ENCODE results near the gene USH2A.

USH2A gene

GRCh38 chr1:215824245-215824644 is 599.0 kb downstream of the USH2A start:
- no peak for DNase-seq (ENCODE audit: extremely low read depth in 1 of 2, low read depth in 1 of 2)

DNA sequence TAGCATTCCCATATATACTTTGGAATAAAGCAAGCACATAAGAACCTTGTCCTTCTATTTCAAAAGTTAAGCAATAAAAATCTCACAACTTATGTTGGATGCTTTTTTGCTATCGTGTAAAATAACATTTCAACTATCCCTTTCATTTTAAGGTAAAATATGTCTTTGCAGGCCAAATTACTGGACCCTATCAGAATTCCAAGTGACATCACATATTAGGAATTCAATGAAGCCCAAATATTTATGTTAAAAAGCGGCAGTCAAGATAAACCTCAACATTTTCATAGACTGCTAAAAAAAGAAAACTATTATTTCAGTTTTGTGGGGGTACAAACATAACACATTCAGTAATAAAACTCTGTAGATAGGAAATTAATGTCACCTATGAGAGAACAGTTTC is 604.1 kb downstream of the USH2A start:
- DNase-seq (ENCODE audit: extremely low read depth in 1 of 2, low read depth in 1 of 2), result no peak

DNA sequence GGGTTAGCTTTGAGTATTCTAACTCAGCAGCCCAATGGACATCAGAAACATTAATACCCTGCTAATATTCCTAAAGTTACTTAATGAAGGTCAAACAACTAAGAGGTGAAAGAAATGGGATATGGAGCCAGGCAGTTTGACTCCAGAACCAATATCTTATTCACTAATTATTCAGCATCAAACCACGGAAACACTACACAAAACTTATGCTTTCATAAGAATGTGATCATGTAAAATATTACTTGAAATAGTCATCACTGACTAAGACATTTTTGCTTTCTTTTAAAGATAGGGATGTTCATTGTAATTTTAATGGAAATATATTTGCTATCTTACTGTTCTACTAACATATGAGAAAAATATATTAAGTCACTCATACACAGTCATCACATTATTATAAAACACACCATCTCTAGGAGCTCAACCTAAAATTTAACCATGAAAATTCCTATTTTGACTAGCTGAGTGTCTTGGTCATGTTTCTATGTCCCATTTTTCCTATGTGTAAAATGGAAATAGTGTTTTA is 615.3 kb downstream of the USH2A start:
- DNase-seq (ENCODE audit: extremely low read depth in 1 of 2, low read depth in 1 of 2), result no peak

DNA sequence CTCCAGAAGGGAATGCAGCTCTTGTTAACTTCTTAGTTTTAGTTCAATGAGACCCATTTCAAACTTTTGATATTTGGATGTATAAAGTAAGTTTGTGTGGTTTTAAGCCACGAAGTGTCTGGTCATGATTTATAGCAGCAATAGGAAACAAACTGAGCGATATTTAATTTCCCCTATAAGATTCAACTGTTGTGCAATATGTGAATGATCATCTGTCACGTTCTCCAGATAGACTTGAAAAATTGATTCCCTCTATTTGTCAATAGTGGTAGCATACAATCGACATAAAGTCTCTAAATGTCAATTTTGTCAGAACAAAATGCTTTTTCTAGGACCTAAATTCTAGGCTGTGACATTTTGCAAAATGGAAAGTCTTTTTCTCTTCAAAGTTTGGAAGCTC is 616.0 kb downstream of the USH2A start:
- no peak for DNase-seq (ENCODE audit: extremely low read depth in 1 of 2, low read depth in 1 of 2)

- no peak for DNase-seq (ENCODE audit: extremely low read depth in 1 of 2, low read depth in 1 of 2)
Measured at GRCh38 chr1:215797859-215798258, 625.4 kb downstream of the USH2A start.

- DNase-seq (ENCODE audit: extremely low read depth in 1 of 2, low read depth in 1 of 2), result no peak
Measured at GRCh38 chr1:215794156-215794555, 629.1 kb downstream of the USH2A start.

- DNase-seq (ENCODE audit: extremely low read depth in 1 of 2, low read depth in 1 of 2), result no peak
Measured at GRCh38 chr1:215793180-215793579, 630.1 kb downstream of the USH2A start.

DNA sequence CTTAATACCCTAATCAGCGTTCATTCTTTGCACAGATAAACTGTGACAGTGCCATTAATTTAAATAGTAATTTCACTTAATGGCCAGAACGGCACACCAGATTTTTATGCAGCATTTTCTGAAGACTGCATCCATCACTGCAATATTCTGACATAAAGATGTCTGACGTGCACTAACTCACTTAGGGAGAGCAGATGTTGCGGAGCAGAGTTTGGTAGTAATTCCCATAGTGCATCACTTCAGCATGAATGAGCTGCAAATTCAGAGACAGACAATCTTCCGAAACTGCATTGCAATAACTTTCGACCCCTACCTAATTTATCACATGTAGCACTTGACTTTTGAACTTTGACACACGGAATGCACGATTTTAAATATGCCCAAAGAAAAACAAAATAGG is 630.8 kb downstream of the USH2A start:
- DNase-seq (ENCODE audit: extremely low read depth in 1 of 2, low read depth in 1 of 2), result no peak

DNA sequence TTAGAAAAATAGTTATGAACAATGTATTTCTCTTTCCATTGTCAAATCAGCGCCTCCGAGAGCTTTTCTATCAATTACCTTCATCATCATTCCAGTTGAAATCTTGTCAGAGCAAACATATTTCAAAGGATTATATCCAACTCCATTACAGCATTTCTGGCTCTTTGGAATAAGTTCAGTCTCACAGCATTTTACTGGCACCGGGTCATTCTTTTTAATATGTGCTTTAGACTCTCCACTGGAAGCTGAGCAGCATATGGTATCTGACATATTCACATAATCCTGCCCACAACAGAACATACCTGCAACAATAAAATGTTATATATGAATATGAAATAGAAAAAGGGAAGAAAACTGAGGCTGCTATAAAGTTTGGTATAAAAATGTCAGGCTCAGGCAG is 633.3 kb downstream of the USH2A start:
- DNase-seq (ENCODE audit: extremely low read depth in 1 of 2, low read depth in 1 of 2), result no peak

DNA sequence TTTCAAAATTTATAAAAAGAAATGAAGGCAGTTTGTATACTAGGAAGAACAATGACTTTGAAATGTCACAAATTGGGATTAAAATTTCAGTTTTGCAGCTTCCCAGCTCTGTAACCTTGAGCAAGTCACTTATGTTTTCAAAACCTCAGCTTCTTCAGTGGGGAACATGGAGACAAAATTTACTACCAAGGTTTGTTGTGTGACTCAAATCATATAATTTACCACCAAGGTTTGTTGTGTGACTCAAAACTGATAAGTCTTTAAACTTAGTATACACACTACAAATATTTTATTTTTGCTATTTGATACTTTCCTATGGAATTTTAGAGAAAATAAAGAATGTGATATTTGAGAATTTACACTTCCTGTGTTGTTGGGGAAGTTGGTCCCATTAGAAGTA is 636.3 kb downstream of the USH2A start:
- no peak for DNase-seq (ENCODE audit: extremely low read depth in 1 of 2, low read depth in 1 of 2)

- no peak for DNase-seq (ENCODE audit: extremely low read depth in 1 of 2, low read depth in 1 of 2)
Measured at GRCh38 chr1:215780641-215781040, 642.6 kb downstream of the USH2A start.

DNA sequence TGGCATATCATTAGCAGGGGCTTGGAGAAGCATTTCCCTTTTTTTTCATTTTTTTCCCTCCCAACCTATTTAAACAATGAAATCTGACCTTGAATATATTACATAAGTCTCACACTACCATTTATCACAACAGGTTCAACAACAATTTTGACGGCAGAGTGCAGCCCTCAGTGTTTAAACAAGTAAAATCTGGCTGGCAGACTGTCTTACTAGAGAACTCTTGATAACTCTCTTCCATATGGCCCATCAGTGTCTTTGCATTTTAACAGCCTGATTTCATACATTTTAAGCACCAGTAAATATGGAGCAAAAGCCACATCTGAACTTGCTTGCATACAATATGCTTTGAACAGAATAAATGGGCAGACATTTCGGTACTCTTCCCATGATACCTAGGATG is 643.1 kb downstream of the USH2A start:
- no peak for DNase-seq (ENCODE audit: extremely low read depth in 1 of 2, low read depth in 1 of 2)

- DNase-seq (ENCODE audit: extremely low read depth in 1 of 2, low read depth in 1 of 2), result no peak
Measured at GRCh38 chr1:215779729-215780128, 643.5 kb downstream of the USH2A start.

DNA sequence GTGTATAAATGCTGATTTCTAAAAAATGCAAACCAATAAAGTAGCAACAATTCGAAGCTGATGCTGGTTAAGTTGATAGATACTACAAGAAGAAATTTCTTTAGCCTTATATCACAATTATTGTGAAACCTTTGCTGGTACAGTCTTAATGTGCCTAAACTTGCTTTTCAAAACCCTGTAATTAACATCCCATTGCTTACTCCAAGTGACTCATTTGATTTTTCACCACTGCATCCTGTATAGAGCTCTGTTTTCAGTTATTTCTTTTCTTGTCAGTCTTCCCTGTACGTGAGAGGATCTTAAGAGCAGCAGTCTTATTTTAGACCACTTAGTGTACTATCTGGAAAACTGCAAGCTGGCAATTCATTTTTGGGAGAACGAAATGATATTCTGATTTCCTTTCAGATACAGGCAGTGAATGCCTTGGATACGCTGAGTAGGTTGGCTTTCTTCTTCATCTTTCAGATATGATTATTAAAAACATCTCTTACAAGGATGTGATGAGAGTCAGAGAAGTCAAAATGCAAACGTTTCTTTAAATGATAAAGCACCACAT is 645.8 kb downstream of the USH2A start:
- DNase-seq (ENCODE audit: extremely low read depth in 1 of 2, low read depth in 1 of 2), result no peak

GRCh38 chr1:215776336-215776735 is 646.9 kb downstream of the USH2A start:
- DNase-seq (ENCODE audit: extremely low read depth in 1 of 2, low read depth in 1 of 2), result no peak

GRCh38 chr1:215772151-215772550 is 651.1 kb downstream of the USH2A start:
- no peak for DNase-seq (ENCODE audit: extremely low read depth in 1 of 2, low read depth in 1 of 2)

- DNase-seq (ENCODE audit: extremely low read depth in 1 of 2, low read depth in 1 of 2), result no peak
Measured at GRCh38 chr1:215768303-215768702, 654.9 kb downstream of the USH2A start.

- DNase-seq (ENCODE audit: extremely low read depth in 1 of 2, low read depth in 1 of 2), result no peak
Measured at GRCh38 chr1:215767761-215768160, 655.5 kb downstream of the USH2A start.

GRCh38 chr1:215766521-215766920 is 656.7 kb downstream of the USH2A start:
- no peak for DNase-seq (ENCODE audit: extremely low read depth in 1 of 2, low read depth in 1 of 2)

DNA sequence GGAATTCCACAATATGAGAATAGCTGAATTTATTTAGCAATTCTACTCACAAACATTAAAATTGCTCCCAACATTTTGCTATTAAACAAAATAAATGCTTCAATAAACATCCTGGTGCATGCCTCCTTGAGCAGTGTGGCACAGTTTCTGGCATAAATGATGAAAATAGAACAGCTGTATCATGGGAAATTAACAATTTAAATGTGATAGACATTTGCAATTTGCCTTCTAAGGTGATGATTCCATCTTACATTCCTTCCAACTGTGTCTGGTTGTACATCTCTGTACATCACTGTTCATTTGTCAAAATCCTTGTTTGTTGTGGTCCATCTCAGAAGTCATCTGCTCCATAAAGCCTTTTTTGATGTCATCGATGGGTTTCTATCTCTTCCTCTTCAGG is 657.4 kb downstream of the USH2A start:
- no peak for DNase-seq (ENCODE audit: extremely low read depth in 1 of 2, low read depth in 1 of 2)

DNA sequence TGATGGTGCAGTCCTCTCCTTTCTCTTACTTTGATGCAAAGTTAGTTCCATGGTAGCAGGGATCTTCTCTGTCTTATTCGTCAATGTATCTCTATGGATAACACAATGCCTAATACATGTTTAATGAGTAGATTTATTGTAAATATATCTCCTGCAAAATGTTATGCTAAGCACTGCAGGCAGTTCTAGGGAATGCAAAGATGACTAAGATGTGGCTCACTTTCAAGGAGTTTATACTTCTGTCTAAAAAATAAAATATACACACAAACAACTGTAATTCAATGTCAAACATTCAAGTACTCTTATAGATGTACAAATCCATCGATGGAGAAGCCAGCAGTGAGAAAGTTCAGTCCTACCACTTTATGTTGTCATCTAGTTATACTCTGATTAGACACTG is 661.8 kb downstream of the USH2A start:
- DNase-seq (ENCODE audit: extremely low read depth in 1 of 2, low read depth in 1 of 2), result no peak

DNA sequence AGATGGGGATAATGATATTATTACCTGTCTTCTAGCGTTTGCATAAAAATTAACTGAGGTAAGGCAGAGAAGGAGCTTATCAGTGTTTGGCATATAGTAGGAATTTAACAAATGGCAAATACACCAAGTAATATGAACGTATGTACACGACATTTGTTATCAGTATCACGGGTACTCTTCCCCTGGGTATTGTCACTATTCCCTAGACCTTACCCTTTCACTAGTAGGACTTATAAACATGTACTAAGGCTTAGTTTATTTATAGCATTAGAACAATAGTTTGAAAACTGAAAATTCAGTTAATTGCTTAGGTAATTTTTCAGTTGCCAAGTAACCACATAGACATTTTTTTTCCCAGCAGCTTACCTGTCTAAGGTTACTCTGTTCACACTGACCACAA is 669.1 kb downstream of the USH2A start:
- DNase-seq (ENCODE audit: extremely low read depth in 1 of 2, low read depth in 1 of 2), result no peak

DNA sequence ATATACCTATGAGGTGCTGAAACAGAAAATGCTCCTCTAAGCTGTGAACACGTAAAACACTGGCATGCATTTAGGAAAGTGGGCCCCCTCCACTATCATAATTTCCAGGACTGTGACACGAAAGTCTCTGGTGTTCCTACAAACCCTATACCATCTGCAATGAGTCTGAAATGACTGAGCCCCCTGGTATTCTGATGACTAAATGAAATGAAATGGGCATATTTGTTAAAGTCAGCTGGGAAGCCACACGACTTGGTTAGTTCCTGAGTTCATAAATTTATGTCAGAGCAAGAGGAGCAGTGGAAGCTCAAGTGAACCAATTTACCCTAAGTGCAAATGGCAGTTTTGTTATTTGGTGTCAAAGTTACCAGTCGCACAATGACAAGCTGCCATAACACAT is 673.8 kb downstream of the USH2A start:
- no peak for DNase-seq (ENCODE audit: extremely low read depth in 1 of 2, low read depth in 1 of 2)
